T-helper 2 cell treated with Interferon-gamma antibody and Interleukin-4, amounts not matched to agents 100 ng/mL and 5 ng/mL, for 36 hours (primary cell): Measurements from ENCODE around the gene FOXD1. TPM values are rescaled to one million over a fixed set of nuclear protein-coding genes. Genes with fewer than 3 reads are reported as not detected.
"Not testable (repeated sequence)": the region's sequence is repeated elsewhere in the genome, so short reads cannot be mapped to it uniquely, and the experiment has no call there.

Experiments
- intact Hi-C: fragments of 100-400 bp; cut with micrococcal nuclease; formaldehyde crosslinking; loops from one replicate; pipeline ENCODE4 v1.15.1; 2023
- total RNA-seq: library from RNA; stranded (reverse); gene quantifications from 2 replicates; pipeline ENCODE4 v1.2.3, GENCODE V29; 2022

FOXD1 gene
- total RNA-seq, 1 donor from 2014 or later: 0.11 TPM

DNA sequence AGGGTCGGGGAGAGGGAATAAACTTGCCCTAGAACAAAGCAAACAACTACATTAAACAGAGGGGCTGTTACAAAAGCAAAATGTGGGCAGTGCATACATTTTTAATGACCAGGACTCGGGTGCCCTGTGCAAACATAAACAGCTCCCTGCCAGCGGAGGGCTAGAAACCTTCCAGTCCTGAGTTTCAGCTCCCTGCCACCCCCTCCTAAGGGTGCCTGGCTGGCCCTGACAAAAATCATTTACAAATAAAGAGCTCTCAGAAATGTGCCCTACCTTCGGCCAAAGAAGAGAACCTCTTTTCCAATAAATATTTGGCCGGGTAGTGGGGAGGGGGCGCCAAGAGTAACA is 29.5 kb downstream of the FOXD1 start:
- intact Hi-C loops: no loop called here

DNA sequence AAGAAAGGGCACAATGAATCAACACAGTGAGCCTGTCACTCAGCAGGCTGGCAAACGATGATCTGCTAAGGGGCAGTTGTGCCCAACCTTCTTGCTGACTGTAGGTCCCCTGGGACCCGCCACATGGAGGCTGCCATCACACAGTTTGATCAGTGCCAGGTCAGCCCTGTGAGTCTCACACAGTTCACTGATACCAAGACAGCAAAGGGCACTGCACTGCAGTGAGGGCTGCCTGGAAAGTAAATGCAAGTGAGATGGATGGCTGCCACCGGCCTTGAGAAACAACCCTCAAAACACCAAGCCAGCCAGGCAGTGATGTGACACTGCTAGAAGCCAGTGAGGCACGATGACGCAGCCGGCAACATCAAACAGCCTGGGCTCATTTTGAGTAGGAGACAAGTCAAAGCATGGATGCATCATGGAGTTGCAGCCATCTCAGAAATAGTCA is 30.3 kb downstream of the FOXD1 start:
- intact Hi-C loops: no loop called here

DNA sequence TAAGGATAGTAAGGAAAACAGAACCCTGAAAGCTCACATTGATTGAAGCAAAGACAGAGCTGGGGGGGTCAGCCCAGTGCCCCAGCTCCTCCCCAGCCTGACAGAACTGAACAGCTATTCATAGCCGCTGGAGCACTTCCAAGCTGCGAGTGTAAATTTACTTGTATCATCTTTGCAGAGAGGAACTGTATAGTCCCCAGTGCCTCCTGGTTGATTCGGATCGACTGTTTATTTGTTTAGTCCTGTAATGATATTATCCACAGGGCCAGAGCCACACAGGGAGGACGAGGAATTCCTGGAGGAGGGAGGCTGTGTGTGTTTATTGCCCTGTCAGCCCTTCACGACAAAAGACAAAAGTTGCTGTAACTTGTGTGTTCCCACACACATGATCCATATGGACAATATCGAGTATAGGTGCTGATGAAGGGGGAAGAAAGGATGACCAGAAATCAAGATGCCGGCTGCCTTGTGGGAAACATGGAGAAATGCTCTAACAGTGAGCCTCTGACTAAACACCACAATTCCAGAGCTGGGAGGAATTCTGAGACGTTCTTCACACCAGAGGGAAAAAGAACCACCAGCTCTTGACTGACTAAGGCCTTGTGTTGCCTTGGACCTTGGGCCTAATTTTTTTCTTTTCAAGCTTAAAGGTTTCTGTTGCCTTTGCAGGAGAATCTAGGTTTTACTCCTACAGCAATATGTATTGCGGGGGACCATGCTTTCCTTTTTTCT is 31.1 kb downstream of the FOXD1 start:
- intact Hi-C loops: no loop called here

DNA sequence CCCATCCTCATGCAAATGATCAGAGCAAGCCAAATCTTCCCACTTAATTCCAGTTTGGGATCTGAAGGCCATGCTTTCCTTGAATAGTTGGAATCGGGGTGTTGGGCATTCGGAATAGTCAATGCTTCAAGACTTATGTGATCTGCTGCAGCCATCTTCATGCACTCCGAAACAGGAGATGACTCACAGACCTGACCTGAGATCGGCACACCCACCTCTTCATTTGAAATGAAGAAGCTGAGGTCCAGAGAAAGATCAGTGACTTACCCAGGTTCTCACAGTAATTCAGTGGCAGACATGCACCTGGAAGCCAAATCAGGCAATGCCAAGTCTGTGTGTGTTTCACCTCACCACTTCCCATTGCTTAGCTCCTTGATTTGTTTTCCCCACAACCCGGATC is 33.0 kb downstream of the FOXD1 start:
- intact Hi-C loops: no loop called here

DNA sequence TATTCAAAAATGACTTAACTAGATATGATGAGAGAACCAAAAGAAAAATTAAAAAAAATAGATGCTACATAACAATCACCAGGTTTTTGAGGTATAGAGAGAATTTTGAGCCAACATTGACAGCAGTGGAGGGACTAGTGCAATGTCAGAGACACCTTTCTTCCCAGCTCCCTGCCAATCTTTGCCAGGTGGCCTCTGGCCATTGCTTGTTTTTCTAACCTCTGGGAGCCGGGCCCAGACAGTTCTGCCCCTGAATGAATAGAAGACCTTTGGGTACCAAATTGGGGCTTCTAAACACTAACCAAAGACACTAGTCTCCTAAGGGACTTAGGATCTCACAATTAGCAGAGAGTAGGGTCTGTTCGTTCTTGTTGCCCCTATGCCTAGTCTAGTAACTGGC is 33.4 kb downstream of the FOXD1 start:
- intact Hi-C loops: no loop called here

DNA sequence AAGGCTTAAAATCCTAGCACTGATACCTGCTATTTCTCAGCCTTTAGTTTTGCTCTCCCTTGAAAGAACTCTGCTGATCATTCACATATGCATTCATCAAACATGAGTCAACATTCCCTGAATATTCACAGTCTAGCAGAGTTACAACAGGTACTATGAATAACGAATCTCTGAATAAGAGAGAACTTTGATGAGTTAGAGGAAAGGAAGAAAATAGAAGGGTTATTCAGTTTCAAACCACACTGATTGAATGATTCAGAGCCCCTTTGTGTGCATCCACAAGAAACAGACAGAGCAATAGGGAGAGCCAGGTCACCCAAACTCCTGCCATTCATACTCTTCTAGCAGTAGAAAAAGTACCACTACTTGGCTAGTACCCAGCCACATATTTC is 36.0 kb downstream of the FOXD1 start:
- intact Hi-C loops: no loop called here

DNA sequence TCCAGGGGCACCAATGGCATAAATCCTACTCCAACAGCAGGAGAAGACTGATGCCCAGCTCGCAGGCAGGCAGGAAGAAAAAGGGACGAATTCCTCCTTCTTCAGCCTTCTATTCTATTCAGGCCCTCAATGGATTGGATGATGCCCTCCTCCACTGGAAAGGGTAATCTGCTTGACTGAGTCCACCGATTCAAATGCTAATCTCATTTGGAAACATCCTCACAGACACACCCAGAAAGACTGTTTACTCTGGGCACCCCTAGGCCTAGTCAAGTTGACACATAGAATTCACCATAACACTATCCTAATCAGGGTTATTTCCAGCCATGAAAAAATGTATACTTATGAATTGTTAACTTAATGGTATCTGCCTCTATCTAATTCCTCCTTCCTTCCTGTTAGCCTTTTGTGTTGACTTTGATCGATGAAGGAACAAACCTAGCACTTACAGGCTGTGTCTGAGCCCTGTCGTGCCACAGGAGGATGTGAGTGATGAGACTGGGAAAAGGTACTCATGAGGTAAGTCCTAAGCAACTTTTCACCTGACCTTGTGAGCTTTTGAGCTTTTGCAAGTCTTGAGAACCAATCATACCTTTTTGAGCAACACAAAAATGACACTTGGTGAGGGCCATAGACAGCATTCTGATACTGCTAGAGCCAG is 36.5 kb downstream of the FOXD1 start:
- intact Hi-C loops: no loop called here

DNA sequence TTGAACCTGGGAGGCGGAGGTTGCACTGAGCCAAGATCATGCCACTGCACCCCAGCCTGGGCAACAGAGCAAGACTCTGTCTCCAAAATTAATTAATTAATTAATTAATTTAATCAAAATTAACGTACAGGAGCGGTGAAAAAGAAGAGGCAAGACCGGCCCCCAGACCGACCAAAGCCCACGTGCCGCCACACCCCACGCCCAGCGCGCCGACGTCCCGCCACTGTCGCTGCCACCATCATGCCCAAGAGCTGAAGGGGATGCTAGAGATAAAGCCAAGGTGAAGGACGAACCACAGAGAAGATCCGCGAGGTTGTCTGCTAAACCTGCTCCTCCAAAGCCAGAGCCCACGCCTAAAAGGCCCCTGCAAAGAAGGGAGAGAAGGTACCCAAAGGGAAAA is 38.6 kb downstream of the FOXD1 start:
- intact Hi-C loops: not testable (repeated sequence)

DNA sequence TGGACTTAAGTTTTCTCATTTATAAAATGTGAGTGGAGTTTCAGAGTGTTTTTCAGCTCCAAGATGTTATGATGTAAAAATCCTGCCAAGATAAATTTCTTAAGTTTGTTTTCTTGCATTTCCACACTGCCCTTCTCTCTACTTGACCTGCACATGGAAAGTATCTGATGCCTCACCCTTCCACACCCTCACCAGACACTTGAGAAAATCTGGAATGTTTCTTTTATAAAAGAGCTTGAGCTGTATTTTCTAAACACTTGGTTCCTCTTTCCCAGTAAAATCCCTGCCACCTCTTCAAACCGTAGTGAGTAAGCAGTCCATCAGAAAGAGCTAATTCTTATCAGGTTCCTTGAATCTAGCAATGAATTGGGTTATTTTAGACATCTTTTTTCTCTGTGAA is 42.9 kb downstream of the FOXD1 start:
- intact Hi-C loops: no loop called here

DNA sequence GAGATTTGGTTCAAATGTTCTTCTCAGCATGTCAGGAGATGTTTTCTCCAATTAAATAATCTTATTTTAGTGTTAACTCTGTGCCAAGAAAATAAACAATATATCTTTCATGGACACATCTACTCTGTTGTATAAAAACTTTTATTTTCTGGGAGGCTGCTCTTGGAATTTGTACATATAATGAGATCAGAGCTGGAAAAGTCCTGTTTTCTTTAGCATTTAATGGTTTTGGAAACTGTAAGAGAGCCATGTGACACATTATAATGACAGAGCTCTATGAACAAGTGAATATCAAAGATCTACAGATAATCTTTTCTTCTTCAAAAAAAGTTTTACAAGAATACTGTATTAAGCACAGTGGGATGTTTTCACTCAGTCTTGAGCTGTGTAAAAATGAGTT is 48.8 kb downstream of the FOXD1 start:
- intact Hi-C loops: no loop called here

Other genes starting within 250 kb of the FOXD1 start
- 746 and 755 TPM in 2 replicates for gene BTF3, start 49.7 kb upstream of the FOXD1 start, total RNA-seq
- gene ANKRA2, start 116.9 kb upstream of the FOXD1 start, total RNA-seq: 13.3 and 17.5 TPM in 2 replicates
- 28.2 and 28.3 TPM in 2 replicates for gene UTP15, start 117.0 kb upstream of the FOXD1 start, total RNA-seq
- not detected in 2 replicates for gene ARHGEF28, start 177.4 kb upstream of the FOXD1 start, total RNA-seq